HG03432 (cell line): ENCODE measurements around the gene CKS1B.
"Not testable (repeated sequence)": the region's sequence is repeated elsewhere in the genome, so short reads cannot be mapped to it uniquely, and the experiment has no call there.

Source experiments
- ATAC-seq: cut with Tn5 transposase; IDR thresholded peaks from one replicate; pipeline ENCODE4 v1.9.1; 2021; ENCODE audit warnings: mild to moderate bottlenecking, moderate library complexity; ENCODE audit not compliant: unreplicated experiment

Gene CKS1B

DNA sequence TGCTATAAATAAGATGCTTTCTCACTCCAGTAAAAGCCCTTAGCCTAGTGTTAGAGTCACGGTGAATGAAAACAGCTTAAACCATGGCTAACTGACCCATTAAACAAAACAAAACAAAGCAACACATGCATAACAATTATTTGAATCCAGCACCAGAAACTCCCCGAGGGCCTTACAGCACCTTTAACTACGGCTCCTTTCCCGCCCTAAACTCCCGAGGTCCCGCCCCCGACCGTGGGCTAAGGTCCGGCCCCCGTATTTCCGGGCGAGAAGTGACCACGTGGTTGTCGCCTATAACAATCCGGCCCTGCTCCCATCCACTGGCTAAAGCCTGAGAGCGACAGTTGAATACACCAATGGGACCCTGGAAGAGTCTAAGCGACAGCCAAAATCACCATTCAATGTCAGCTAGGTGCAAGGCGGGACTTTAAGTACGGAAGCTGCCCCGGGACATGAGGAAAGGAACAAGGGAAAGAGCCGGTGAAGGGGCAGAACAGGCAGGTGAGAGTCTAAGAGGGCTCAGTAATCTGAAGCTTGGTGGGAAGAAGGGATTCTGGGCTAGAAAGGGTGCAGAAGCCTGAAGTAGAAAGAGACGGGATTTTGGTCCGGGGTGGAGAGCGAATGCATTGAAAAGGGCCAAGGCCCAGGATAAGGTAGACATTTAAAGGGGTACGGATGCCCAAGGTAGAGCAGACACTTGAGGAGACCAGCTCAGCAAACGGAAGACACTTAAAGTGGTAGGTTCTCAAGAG, 8.6 kb downstream of the CKS1B start, which contains the start of gene FLAD1:
FLAD1 (plus strand) TSS at position 448 of the 752 bp plus-strand sequence. CDS start 351 bp downstream, outside the sequence.
- peak; percentile 96 for ATAC-seq

- no peak for ATAC-seq
Measured at GRCh38 chr1:154983776-154984466, 9.4 kb downstream of the CKS1B start.

GRCh38 chr1:154986736-154987135, 12.3 kb downstream of the CKS1B start:
- ATAC-seq, result not testable (repeated sequence)

DNA sequence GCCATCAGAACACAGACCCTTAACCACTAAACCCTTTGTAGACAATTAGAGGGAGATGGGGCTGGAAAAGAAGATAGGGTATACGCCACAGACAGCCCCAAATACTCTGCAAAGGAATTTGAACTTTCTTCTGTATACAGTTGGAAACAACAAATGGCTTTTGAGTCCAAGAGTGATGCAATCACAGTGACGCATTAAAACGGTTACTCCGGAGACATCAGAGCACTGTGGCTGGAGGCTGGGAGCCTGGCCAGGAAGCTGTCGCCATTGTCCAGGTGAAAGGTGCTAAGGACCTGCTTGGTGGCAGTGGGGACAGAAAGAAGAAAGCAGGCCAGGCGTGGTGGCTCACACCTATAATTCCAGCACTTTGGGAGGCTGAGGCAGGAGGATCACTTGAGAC, 12.8 kb downstream of the CKS1B start:
- no peak for ATAC-seq

DNA sequence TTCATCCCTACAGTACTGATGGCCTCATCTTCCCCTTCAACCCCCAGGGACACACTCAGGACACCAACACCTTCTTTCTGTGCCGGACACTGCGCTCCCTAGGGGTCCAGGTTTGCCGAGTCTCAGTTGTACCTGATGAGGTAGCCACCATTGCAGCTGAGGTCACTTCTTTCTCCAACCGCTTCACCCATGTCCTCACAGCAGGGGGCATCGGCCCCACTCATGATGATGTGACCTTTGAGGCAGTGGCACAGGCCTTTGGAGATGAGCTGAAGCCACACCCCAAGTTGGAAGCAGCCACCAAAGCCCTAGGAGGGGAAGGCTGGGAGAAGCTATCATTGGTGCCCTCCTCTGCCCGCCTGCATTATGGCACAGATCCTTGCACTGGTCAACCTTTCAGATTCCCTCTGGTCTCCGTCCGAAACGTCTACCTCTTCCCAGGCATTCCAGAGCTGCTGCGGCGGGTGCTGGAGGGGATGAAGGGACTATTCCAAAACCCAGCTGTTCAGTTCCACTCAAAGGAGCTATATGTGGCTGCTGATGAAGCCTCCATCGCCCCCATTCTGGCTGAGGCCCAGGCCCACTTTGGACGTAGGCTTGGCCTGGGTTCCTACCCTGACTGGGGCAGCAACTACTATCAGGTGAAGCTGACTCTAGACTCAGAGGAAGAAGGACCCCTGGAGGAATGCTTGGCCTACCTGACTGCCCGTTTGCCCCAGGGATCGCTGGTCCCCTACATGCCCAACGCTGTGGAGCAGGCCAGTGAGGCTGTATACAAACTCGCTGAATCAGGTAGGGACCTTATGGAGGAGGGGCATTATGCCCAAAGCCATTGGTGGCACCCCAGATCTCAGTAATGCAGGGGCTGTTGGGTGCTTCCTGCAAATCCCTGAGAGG, 13.8 kb downstream of the CKS1B start:
- no peak for ATAC-seq

DNA sequence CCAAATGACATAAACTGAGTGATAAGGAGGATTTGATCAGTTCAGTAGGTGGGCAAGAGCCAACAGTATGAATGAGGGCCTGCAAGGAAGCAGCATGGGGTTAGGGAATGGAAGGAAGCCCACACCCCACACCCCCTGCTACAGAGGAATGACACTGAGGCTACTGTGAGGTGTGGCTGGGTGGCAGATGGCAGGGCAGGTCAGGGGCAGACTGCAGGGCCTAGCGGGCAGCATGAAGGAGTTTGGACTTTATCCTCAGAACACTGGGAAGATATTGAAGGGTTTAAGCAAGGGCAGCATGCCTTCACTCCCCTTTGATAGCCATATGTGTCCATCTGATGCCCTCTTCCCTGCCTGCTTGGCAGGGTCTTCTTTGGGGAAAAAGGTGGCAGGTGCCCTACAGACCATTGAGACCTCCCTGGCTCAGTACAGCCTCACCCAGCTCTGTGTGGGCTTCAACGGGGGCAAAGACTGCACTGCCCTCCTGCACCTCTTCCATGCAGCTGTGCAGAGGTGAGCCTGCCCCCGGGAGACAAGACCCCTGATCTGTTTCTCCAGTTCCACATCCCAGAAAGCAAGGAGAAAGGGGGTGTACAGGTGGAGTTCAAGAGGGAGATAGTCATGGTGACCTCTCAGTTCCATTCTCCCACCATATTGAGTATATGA, 14.8 kb downstream of the CKS1B start:
- ATAC-seq, result no peak

GRCh38 chr1:154990276-154990675, 15.8 kb downstream of the CKS1B start:
- ATAC-seq, result no peak

GRCh38 chr1:154992721-154993571, 18.5 kb downstream of the CKS1B start:
- no peak for ATAC-seq

DNA sequence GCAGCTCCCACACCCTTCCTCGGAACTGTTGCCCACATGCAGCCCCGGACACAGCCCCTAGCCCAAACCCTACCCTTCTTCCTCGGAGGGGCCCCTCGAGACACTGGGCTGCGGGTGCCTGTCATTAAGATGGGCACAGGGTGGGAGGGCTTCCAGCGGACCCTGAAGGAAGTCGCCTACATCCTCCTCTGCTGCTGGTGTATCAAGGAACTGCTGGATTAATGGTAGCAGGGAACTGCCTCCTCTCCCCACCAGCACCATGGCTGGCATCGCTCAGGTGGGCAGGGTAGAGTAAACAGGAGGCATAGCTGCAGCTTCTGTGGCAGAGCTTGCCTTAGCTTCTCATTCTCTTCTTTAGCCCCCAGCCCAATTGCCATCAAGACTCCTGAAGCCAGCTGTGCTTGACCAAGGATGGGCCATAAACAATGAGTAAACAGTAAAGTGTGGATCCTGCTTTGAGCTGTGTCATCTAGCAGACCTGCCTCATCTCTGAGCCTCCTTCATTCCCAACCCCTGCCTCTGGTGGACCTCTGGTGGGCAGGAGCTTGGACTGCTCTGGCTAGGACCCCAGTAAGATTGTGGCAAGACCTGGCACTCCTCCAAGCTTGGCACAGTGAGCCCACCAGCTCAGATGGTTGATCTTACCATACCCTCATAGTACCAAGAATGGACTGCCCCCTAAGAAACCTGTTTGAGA, 19.2 kb downstream of the CKS1B start, which contains the start of gene LENEP:
LENEP (plus strand) TSS at position 15 of the 697 bp plus-strand sequence; CDS start at position 37, 22 bp downstream.
- no peak for ATAC-seq

DNA sequence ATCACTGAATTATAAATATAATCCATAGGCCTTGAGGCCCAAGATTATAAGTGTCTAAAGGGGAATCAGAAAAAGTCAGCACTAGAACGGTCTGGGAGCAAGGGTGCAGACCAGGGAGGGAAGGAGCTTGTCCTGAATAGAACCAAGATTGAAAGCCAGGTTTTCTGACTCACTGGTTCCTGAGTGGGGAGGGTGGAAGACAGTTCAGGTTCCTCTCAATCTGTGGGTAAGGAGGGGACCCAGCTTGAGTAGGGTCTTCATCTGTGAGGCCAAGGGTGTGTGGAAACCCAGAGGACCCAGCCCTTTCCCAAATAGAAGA, 19.7 kb downstream of the CKS1B start:
- no peak for ATAC-seq

- no peak for ATAC-seq
Measured at GRCh38 chr1:154994591-154994990, 20.1 kb downstream of the CKS1B start.

GRCh38 chr1:154995301-154995983, 21.0 kb downstream of the CKS1B start:
- not testable (repeated sequence) for ATAC-seq

- no peak for ATAC-seq
Measured at GRCh38 chr1:154996966-154997701, 22.7 kb downstream of the CKS1B start.

DNA sequence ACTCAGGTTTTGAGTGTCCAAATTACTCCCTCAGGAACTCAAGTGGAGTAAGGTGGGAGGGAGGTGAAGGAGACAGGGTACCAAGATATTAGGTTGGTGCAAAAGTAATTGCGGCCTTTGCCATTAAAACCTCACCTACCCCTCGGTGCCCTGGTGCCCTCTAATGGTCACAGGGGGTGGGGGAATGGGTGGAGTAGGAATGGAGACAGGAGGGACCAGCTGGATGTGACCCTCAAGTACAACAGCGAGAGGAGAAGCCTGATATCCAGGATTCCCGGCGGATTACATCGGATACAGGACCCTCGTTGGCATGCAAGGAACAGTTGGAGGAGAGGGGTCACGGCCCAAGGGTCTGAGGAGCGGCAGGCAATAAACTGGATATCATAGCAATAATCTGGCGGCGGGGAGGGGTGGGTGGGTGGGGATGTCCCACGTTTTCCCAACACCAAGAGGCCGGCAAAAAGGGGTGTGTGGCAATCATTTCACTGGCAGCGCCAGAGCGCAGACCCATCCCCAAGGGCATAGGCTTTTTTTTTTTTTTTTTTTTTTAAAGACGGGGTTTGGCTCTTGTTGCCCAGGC, 23.8 kb downstream of the CKS1B start:
- ATAC-seq, result no peak

GRCh38 chr1:154998818-154999570, 24.5 kb downstream of the CKS1B start:
- peak; percentile 14 for ATAC-seq

- ATAC-seq, result no peak
Measured at GRCh38 chr1:154999571-155000410, 25.3 kb downstream of the CKS1B start.
